Putamen (tissue), 1 donor: ENCODE measurements around the gene RASAL1.

Experiments used
- DNase-seq: peaks from one replicate; pipeline ENCODE4 v3.0.0-alpha.2; 2016; ENCODE audit warnings: low spot score

The RASAL1 gene

DNA sequence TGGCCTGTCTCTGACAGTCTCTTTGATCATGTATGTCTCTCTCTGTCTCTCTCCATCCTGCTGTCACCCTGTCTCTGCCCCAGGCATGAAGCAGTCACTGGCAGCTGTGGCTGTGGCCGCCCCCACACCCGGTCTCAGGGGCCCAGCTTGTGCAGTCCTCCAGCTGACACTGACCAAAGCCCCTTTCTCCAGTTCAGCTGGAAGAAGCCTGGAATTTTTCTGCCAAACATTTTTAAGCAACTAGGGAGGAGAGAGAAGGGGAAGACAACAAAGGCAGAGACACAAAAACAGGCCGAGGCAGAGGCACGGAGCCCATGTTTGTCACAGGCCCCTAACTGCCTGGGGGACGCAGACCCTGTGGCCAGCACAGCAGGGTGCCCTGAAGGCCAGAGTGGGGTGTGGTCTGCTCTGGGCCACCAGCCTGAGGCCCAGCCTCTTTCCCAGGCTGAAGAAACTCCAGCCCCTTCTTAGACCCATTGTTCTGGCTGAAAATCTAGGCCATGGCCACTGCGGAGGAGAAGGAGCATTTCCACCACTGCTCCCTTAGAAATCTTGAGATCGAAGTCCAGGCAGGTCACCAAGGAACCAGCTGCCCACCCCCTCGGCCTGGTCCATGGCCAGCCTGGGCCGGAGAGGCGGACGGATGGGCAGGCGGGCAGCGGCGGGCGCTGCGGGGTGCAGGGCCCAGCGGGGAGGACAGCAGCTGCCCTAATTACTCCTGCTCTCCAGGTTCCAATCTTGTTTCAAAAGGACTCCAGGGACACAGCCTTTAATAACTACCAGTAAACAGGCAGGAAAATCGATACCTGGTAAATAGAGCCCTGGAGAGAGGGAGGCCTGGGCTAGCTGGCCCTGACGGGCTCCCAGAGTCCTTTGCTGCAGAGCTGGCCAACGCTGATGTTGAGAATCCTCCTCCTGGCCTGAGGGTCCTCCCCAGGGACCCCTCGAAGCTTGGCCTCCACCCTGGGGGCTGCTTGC lies 64.1 kb downstream of the RASAL1 start:
- peak; percentile 64 for DNase-seq

DNA sequence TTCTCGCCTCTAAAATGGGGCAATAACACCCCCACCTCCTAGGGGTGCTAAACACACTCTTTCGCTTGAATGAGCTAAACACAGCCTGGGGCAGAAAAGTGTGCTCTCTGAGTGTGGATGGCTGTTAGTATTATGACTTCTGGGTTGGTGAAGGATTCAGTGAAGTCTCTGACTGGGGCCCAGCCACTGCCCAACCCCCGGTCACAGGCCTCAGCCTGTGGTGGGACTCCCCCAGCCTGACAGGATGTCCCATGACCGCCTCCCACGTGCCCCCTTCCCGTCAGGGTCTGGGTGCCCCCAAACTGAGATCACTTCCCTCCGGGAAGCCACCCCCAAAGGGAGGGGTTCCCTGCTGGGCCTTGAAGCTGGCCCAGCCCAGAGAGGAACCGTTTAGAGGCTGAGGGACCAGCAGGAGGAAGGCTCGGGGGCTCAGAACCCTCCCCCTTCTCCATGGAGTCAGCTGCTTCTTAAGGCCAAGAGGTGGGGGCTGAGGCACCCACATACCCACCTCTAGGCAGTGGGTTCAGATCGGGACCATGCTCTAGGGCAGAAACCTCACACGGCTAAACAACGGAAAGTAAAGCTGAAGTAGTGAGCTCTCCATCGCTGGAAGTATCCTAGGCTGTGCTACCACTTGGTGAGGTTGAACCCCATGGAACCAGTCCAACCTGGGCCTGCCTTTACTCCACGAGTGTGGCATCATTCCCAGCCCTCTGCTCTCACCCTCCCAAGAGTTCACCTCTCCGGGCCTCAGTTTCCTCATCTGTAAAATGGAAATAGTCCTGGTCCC lies 65.2 kb downstream of the RASAL1 start:
- no peak for DNase-seq

DNA sequence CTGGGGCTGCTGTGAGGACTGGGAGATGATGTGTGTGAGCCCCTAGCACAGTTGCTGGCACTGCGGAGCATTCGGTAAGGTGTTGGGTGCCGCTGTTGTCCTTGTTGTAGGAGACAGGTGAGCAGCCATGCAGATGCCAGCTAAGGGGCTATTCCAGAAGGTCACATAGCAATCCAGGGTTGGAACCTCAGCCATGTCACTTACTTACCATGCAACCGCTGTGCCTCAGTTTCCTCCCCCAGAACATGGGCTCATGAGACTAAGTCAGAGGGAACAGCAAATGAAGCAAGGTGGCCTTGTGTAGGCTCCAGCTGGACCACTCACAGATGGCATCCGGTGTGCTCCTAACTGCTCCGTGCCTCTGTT lies 65.8 kb downstream of the RASAL1 start:
- no peak for DNase-seq

DNA sequence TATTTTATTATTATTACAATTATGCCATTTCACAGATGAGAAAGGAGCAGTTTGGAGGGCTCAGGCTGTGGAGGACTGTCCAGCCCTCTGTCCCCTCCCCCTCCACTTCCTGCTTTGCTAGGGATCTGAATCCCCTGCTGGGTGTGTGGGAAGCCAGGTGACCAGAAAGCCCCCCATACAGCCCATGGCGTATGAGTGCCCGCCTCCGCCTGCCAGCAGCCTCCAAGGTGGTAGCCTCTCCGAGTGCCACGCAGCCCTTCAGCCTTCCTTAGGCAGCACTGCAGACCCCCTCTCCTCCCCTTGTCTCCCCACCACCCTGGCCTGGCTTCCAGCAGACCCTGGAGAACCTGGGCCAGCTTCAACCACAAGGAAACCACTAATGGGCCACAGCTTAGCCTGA lies 66.4 kb downstream of the RASAL1 start:
- no peak for DNase-seq

DNA sequence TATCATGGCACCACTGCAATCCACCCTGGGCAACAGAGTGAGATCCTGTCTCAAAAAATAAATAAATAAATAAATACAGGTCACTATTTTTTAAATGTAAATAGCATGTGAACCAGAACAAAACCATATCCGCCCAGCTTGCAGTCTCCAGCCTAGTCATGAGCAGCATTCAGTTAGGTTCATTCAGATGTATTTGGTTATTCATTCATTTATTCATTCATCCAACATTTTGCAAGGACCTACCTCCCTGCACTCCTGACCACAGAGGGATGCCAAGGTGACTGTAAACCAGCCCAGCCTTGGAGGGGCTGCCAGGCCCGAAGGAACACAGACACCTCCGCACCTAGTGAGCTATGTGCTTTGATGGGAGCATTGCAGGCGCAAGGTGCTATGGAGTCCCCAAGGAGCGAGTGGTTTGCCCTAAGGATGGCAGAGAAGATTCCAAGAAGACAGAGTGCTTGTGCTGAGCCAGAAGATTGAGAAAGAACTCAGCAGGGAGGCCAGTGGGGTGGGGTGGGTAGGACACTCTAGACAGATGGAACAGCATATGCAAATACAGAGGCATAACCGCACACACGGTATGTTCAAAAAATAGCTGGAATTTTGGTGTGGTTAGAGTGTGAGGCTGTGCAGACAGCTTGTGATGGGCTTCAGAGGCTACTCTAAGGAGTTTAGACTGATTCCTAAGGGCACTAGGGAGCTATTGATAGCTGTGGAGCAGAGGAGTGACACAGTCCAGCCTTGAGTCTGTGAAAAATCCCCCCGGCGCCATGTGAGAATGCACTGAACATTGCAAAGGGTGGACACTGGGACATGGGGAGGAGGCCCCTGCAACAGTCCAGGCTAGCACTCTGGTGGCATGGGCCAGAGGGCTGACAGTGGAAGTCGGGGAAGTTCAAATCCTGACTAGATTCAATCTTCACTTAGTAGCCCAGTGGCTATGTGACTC lies 67.3 kb downstream of the RASAL1 start:
- DNase-seq: no peak

DNA sequence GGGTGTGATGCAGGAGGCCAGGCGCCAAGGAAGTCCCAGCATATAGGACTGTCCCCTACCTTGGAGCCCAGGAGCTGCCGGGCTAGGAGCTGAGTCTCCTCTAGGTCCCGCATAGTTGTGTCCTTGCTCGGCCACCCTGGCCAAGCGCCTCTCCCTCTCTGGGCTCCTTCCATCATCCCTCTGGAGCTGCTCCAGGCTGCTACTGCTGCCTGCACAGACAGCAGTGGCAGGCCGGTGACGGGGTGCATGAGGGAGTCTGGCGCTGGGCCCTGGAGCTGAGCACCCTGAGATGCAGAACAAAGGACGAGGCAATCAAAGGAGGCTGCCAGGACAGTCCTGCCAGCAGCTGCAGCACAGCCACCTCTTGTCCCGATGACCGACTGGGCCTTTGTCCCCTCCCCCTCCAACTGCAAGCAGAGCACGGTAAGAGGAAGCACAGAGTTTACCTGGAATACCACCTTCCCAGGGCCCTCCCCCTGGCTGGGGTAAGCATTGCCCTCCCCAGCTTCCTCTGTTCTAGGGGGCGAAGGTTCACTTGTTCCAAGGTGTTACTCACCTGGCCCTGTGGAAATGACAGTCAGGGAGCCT lies 68.7 kb downstream of the RASAL1 start:
- no peak for DNase-seq

DNA sequence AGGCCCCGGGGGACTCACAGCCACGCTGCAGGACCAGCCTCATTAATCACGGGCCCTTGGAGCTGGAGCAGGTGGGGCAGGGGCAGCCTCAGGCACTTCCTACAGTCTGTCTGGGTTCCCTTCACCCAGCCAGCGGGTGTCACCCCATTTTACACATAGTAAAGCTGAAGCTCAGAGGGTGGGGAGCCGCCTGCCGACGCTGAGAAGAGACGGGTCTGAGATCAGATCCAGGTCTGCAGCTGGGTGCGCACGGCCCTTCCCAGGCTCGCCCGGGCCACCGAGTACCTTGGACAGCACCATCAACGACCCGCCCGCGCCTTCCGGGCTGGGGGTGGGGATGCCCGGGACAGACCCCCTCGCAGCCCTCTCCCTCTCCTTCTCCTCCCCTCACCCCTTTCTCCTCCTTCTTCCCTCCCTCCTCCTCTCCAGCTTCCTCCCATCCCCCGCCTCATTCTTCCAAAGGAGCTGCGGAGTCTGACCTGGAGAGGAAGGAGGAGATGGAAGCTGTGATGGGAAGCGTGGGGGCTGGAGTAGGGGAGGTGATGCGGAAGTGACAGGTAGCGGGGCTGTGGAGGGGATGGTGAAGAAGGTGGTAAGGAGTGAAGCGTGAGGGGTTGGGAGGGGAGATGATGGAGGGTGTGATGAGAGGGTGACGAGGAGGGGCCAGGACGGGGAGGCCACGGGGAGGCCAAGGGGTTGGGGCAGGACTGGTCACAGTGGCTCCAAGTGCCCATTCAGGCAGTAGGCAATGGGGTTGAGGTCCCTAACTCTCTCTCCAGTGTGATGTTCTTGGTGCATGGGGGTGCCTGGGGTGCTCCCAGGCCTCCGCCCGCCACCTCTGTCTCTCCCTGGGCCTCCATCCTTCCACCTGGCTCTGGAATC lies 70.2 kb downstream of the RASAL1 start:
- DNase-seq: peak; percentile 32

DNA sequence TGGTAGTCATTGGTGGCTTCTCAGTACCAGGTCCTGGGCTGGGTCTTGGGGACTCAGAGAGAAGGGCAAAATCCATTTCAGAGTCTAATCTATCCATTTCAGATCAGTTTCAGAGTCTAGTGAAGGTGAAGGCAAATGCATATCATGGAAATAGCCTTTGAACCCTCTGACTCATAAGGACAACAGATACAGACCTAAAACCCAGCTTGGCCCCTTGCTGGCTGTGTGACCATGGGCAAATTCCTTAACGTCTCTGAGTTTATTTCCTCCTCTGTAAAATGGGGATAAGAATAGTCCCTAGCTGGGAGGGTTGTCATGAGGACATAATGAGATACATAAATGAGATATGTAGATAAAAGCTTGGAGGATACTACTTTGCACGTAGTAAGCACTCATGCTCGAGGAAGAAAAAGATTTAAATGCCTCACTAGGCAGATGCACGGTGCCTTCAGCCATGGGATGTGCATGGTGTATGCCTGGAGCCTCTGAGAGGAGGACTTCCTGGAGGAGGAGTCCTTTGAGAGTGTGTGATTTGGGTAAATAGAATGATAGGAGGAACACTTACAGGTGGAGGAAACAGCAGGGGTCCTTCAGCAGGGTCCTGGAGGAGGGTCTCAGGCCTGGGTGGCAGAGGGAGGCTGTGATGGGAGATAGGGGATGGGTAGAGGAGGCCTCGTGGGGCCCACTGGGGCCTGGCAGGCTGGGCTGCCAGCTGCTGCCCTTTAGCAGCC lies 71.0 kb downstream of the RASAL1 start:
- no peak for DNase-seq

DNA sequence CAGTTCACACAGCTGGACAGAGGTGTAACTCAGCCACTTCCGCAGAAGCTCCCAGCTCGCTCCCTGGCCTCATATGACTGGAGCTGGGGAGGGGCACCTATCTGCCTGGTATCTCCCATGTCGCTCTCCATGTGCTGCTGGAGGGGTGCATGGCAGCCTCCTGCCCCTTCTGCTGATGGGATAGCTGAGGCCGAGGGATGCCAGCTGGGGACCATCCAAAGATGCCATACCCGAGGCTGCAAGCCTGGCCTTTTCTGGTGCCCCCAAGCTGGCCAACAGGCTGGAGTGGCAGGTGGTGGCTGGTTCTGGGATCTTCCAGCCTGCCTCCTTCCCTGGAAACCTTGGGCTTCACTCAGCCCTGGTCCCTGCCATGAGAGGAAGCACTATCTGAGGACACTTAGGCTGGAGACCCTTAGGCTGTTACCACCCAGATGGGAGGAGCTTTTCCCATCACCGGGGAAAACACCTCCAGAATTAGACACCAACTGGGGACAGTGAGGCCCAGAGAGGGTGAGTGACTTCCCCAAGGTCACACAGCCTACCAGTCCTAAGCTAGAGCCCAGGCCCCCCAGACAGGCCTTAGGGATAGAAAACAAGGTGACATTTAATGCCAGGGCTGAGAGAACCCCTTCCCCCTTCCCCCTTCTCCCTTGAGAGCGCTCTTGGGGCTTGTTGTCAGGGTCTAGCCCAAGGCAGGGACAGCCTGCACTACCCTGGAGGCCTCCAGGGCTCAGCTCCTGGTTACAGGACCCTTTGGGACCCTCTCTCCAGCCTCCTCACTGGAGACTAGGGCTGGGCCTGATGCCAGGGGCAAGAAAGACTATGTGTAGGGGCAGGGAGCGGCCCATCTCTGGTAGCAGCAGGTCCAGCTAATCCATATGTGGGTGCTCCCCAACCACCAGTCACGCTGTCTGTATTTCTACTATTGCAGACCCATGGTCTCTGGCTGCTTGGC lies 71.9 kb downstream of the RASAL1 start:
- DNase-seq: no peak

DNA sequence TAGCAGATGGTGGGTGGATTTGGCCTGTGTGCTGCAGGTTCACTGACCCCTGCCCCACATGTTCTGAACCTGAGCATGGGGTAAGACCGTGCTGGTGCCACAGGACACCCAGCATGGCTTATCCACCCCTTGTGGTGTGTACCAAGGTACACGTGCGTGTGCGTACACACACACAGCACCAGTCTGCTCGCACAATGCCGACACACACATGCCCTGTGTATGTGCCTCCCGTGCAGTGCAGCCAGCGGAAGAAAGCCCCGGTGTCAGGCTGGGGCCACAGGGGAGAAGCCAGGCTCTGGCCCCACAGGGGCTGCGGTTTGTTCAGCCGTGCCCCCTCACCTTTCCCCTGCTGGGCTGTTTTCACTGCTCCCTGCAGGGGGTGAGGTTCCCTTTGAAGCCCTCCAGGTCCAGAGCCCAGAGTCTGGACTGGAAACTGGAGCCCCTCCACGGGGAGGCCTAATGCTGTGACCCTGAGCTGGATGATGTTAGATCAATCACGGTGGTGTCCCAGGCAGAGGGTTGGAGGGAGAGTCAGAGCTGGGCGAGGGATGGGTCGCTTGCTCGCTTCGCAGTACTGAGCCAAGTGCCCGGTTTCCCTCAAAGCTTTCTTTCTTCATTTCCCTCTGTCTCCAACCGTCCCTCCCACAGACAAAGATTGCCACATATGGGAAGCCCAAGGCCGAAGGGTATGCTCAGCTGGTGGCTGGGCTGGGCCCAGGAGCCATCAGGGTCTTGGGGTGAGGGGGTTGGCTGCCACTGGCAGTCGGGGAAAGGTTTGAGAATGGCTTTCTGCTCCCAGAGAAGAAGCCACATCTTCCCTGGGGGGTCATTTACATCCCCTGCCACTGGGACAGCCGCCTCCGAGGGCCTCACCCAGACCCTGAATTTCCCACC lies 72.8 kb downstream of the RASAL1 start:
- no peak for DNase-seq

DNA sequence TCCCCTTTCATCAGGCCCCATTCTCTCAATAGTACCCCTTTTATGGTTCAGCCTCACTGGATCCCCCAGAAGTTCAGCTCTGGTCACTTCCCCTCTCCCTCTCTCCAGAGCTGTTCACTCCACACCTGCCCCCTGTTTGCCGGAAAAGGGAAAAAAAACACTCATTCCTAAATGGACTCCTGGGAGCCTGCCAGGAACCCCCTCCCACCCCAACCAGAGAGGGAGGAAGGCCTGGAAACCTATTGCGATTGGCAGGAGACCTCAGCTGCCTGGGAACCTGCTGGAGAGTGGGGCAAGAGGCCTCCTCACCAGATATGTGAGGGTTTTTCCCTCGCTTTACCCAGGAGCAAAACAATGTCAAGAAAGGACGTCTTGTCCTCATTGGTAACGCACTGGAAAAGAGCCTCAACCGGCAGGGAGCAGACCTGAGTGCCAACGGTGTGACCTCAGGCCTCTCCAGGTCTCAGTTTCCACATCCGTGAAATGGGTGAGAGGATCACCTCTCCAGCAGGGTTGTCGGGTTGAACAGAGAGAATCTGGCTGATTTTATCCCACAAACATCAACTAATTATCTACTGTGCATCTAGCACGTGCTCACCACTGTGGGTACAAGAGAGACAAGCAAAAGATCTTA lies 74.4 kb downstream of the RASAL1 start:
- DNase-seq: no peak

DNA sequence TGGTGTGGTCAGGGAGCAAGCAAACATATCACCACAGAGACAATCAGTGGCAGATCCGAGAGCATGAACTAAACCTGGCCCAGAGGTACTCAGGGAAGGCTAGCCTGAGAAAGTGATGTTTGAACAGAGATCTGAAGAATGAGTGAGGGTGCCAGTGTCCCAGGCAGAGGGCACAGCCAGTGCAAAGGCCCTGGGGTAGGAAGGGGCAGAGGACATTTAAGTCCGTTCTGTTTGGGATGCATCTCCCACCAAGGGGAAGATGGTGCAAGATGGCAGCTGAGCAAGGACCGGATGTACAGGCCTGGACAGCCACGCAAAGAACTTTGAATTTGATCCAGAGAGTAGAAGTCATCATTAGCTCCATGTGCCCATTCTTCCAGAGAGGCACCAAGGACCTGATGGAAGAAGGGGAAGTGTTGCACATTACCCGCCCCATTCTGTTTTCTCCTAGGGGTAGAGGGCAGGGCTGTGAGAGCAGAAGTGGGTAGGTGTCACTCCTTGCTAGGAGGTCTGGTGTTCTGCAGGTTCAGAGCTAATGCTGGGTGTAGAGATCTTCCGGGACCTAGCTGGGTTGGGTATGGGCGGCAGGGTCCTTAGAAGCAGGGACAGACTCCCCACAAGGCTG lies 75.1 kb downstream of the RASAL1 start:
- no peak for DNase-seq

DNA sequence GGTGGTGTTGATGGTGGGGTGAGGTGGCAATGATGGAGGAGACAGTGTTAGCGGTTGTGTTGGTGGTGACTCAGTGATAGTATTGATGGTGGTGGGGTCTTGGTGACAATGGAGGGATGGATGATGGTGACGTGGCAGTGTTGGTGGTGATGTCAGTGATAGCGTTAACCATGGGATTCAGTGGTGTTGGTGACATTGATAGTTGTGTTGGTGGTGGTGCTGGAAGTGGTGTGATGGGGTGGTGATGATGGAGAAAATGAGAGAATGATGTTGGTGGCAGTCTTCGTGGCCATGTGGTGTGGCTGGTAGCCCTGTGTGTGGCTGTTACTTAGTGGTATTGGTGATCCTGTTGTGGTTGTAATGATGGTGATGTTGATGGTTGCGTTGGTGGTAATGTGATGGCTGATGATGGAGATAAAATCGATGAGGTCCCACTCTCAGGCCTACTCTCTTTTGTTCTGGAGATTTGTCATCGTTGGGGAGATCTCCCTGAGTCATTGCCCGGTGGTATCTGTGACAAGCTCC lies 76.4 kb downstream of the RASAL1 start:
- DNase-seq: no peak

DNA sequence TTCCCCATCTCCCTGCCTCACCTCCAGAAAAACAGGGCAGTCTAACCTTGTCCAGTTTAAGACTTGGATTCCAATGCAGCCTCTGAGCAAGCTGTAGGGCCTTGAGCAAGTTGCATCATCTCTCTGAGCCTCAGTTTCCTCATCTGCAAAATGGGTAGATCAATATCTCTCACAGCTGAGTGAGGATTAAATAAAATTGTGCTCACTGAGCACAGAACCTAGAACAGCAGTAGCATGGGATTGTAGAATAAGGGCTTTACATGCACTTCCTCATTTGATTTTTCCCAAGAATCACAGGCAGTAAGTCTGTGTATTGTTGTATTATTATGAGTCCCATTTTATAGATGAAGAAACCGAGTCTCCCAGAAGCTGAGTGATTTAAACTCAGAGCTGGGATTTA lies 77.0 kb downstream of the RASAL1 start:
- no peak for DNase-seq

DNA sequence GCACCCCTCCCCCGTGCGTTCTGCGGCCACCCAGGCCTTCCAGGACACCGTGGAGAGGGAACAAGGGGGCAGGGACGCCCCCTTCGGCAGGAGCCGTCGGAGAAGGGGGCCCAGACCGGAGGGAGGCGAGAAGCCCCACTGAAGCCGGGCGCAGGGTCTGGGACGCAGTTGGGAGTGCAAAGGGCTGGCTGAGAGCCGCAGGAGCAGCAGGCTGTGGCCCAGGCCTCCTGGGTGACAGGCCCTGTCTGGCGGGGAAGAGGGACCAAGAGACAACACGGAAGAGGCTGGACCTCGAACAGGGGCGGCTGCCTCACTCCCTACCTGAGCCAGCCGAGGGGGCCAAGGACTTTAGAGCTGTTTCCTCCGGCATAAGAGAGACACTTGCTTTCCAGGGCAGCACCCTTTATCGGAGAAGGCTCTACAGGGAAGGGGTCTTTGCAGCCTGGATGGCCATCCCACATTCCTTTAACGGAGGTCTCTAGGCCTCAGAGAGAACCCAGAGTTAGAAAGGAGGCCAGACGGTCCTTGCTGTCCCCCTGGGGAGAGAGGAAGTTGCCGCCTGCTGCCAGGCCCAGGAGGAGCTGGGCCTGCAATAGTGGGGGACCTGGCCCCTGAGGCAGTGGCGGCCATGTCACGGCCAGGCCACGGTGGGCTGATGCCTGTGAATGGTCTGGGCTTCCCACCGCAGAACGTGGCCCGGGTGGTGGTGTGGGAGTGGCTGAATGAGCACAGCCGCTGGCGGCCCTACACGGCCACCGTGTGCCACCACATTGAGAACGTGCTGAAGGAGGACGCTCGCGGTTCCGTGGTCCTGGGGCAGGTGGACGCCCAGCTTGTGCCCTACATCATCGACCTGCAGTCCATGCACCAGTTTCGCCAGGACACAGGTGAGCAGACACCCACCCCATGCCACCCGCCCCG lies 77.7 kb downstream of the RASAL1 start:
- no peak for DNase-seq
